Osteocyte (in vitro differentiated cells): Measurements from ENCODE around the gene CACYBP. TPM values are rescaled to one million over a fixed set of nuclear protein-coding genes. Genes with fewer than 3 reads are reported as not detected.

Experiments used
- DNase-seq: peaks from one replicate; pipeline ENCODE4 v3.0.0; 2021; ENCODE audit warnings: mixed read lengths; ENCODE audit not compliant: unreplicated experiment; ENCODE audit errors: extremely low spot score
- H3K27ac Mint-ChIP-seq: one replicate; pipeline ENCODE4 v1.8.0; 2021; ENCODE audit warnings: mild to moderate bottlenecking, mixed read lengths; ENCODE audit not compliant: unreplicated experiment
- H3K27me3 Mint-ChIP-seq: one replicate; pipeline ENCODE4 v1.8.0; 2021; ENCODE audit warnings: mixed read lengths; ENCODE audit not compliant: unreplicated experiment
- H3K36me3 Mint-ChIP-seq: one replicate; pipeline ENCODE4 v1.8.0; 2021; ENCODE audit warnings: mixed read lengths; ENCODE audit not compliant: unreplicated experiment
- H3K4me1 Mint-ChIP-seq: one replicate; pipeline ENCODE4 v1.8.0; 2021; ENCODE audit warnings: mixed read lengths; ENCODE audit not compliant: unreplicated experiment
- H3K4me3 Mint-ChIP-seq: one replicate; pipeline ENCODE4 v1.8.0; 2021; ENCODE audit warnings: mild to moderate bottlenecking, moderate library complexity, mixed read lengths; ENCODE audit not compliant: unreplicated experiment
- H3K9me3 Mint-ChIP-seq: one replicate; pipeline ENCODE4 v1.8.0; 2021; ENCODE audit warnings: mixed read lengths; ENCODE audit not compliant: unreplicated experiment
- total RNA-seq: library from RNA; stranded (reverse); gene quantifications from 2 replicates; pipeline ENCODE4 v1.2.1, GENCODE V29; 2021
- TF ChIP-seq, protein P1 (sequence below): fragments of 200-600 bp; sonication (generic); IDR thresholded peaks from 2 replicates; pipeline ENCODE4 v1.5.0; 2021; ENCODE audit warnings: antibody characterized with exemption, mild to moderate bottlenecking, moderate library complexity

Gene CACYBP
- total RNA-seq, 1 donor from 2014 or later = 58.3 TPM

DNA sequence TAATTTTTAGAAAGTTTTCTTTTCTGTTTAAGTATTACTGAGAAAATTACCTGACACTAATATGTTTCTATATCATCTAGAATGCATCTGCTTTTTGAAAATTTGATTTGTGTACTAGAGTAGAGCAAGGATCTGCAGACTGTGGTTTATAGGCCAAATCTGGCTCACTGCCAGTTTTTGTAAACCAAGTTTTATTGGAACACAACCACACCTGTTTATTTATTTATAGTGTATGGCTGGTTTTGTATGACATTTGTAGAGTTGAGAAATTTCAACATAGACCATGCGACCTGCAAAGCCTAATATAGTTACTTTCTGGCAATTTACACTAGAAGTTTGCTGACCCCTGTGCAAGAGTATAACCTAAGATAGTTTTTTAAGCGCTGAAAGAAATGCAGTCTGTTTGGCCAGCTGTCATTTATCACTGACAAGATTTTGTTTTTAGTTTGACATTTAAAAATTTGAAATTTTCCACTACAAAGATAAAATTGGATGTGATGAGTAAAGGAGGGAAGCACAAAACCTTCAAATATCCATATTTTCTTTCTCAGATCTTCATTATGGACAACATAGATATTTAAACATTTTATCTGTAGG, 36.1 kb upstream of the CACYBP start:
- H3K9me3 Mint-ChIP-seq = no peaks in the 10 kb centered on the region
- no peaks in the 10 kb centered on the region for H3K27me3 Mint-ChIP-seq
- peak overlapping the region; percentile 49 for H3K27ac Mint-ChIP-seq
- TF ChIP-seq, protein P1, sequence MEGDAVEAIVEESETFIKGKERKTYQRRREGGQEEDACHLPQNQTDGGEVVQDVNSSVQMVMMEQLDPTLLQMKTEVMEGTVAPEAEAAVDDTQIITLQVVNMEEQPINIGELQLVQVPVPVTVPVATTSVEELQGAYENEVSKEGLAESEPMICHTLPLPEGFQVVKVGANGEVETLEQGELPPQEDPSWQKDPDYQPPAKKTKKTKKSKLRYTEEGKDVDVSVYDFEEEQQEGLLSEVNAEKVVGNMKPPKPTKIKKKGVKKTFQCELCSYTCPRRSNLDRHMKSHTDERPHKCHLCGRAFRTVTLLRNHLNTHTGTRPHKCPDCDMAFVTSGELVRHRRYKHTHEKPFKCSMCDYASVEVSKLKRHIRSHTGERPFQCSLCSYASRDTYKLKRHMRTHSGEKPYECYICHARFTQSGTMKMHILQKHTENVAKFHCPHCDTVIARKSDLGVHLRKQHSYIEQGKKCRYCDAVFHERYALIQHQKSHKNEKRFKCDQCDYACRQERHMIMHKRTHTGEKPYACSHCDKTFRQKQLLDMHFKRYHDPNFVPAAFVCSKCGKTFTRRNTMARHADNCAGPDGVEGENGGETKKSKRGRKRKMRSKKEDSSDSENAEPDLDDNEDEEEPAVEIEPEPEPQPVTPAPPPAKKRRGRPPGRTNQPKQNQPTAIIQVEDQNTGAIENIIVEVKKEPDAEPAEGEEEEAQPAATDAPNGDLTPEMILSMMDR = no peak
- H3K4me3 Mint-ChIP-seq = no peak overlapping the region
- no peak for DNase-seq
- H3K36me3 Mint-ChIP-seq = peaks cover 2% of the 10 kb centered on the region
- peaks cover 40% of the 10 kb centered on the region for H3K4me1 Mint-ChIP-seq

DNA sequence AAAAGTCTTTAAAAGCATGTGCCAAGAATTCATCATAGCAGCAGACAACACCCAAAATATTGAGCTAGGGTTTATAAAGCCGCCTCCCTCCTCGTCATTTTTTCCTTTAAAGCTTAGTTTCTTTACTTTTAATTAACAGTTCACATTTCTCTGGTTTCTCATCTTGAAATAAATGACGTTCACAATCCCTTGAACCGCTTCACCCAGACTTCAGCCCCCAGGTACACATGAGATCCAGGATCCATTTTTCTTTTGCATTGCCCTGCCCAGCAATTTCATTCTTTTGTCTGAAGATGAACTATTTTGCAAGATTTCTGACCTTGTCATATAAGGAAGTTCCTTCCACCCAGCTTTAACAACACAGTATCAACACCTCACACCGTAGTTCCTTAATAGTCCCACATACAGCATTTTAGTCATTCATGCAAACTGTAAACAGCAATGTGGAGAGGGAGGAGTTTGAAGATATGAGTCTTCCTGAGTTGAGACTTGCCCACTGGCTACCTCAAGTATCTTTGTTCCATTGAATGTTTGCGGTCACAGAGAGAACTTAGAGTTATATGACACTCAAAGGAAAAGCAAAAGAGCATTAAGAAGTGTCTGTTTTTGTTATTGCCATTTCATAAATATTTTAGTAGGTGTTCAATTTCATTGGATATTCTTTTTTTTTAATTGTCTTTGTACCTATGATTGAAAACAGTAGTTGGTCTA, 35.3 kb upstream of the CACYBP start:
- Mint-ChIP-seq H3K27me3 (no peaks in the 10 kb centered on the region), H3K9me3 (no peaks in the 10 kb centered on the region), H3K27ac (peak overlapping the region; percentile 71), H3K36me3 (no peaks in the 10 kb centered on the region), H3K4me3 (no peak overlapping the region), H3K4me1 (peaks cover 48% of the 10 kb centered on the region)
- DNase-seq = no peak
- TF ChIP-seq, protein P1 = no peak

DNA sequence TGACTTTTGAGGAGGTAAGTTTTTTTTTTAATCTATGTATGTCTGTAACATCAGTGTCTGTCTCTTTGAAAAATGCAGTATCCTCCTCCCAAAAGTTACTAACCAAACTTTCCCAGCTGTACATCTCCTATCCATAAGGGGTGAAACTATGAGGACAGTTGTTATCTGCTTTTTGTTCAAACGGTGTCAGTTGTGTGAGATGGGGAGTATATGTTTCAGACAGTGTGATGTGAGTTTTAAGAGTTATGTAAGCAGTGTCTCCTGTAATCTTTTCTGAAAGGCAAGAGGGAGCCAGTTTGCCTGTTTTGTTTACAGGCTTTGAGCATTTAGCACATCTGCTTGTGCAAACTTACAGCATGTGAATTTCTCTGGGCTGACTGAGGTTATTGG, 34.8 kb upstream of the CACYBP start:
- no peaks in the 10 kb centered on the region for H3K9me3 Mint-ChIP-seq
- DNase-seq = no peak

GRCh38 chr1:174965362-174966007, 34.3 kb upstream of the CACYBP start:
- Mint-ChIP-seq H3K27me3 (no peaks in the 10 kb centered on the region), H3K36me3 (peaks cover 1% of the 10 kb centered on the region), H3K27ac (peak overlapping the region; percentile 36), H3K9me3 (no peaks in the 10 kb centered on the region), H3K4me1 (peaks cover 49% of the 10 kb centered on the region), H3K4me3 (no peak overlapping the region)
- DNase-seq = no peak
- TF ChIP-seq, protein P1 = no peak

More for the DNA sequence above, 34.8 kb upstream of the CACYBP start:
- Mint-ChIP-seq H3K4me1 (peaks cover 49% of the 10 kb centered on the region), H3K36me3 (peaks cover 1% of the 10 kb centered on the region), H3K27me3 (no peaks in the 10 kb centered on the region), H3K4me3 (no peak overlapping the region), H3K27ac (peak overlapping the region; percentile 71)
- TF ChIP-seq, protein P1 = no peak

DNA sequence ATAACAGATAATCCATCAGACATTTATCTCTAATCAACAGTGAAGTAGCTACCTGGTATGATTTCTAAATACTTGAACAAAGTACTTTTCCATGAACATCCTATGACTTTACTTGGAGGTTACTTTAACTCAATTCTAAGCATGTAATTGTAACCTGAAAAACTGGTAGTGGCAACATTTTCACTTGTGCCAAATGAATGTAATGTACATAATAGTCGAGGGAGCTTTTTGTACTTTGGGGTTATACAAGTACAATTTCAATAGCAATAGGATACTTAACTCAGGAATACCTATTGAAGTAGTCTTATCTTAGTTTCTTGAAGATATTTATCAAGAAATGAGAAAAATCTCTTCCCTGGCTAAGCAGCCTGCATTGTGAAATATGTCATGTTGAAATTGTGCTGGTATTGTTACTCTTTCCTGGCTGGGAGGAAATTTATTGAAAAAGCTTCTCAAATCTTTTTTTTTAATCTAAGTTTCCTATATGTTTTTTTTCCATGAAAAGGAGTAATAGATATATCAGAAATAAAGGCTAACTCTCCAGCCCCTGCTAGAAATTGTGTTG, 33.7 kb upstream of the CACYBP start:
- no peak for DNase-seq
- Mint-ChIP-seq H3K9me3 (no peaks in the 10 kb centered on the region), H3K4me1 (peaks cover 49% of the 10 kb centered on the region), H3K4me3 (no peak overlapping the region), H3K27ac (peak overlapping the region; percentile 36), H3K36me3 (peaks cover 1% of the 10 kb centered on the region), H3K27me3 (no peaks in the 10 kb centered on the region)
- TF ChIP-seq, protein P1 = no peak
